Dedifferentiated amniotic fluid mesenchymal stem cell (primary cell): Measurements from ENCODE around the gene FBXO38.
A peak's percentile ranks its signal among the peaks of the same experiment; 100 is the strongest.
"Not testable (repeated sequence)": the region's sequence is repeated elsewhere in the genome, so short reads cannot be mapped to it uniquely, and the experiment has no call there.

Source experiments
- DNase-seq: peaks from one replicate; pipeline ENCODE4 v3.0.0-alpha.2; 2016; ENCODE audit errors: extremely low spot score

The FBXO38 gene

GRCh38 chr5:148433826-148434225, 50.1 kb downstream of the FBXO38 start:
- no peak for DNase-seq

GRCh38 chr5:148436029-148436428, 52.3 kb downstream of the FBXO38 start:
- DNase-seq: no peak

- no peak for DNase-seq
Measured at GRCh38 chr5:148437249-148437648, 53.5 kb downstream of the FBXO38 start.

GRCh38 chr5:148438933-148439332, 55.2 kb downstream of the FBXO38 start:
- DNase-seq: no peak

GRCh38 chr5:148443241-148443640, 59.5 kb downstream of the FBXO38 start:
- DNase-seq: no peak

GRCh38 chr5:148443998-148444397, 60.2 kb downstream of the FBXO38 start:
- peak; percentile 73 for DNase-seq

- DNase-seq: no peak
Measured at GRCh38 chr5:148445578-148445977, 61.8 kb downstream of the FBXO38 start.

GRCh38 chr5:148446611-148447010, 62.9 kb downstream of the FBXO38 start:
- no peak for DNase-seq

GRCh38 chr5:148452499-148453193, 68.9 kb downstream of the FBXO38 start:
- no peak for DNase-seq

GRCh38 chr5:148454576-148454975, 70.8 kb downstream of the FBXO38 start:
- DNase-seq: no peak

GRCh38 chr5:148455185-148455584, 71.4 kb downstream of the FBXO38 start:
- no peak for DNase-seq

GRCh38 chr5:148457183-148457620, 73.4 kb downstream of the FBXO38 start:
- no peak for DNase-seq

GRCh38 chr5:148458036-148458888, 74.5 kb downstream of the FBXO38 start:
- DNase-seq: no peak

- DNase-seq: no peak
Measured at GRCh38 chr5:148459669-148460068, 75.9 kb downstream of the FBXO38 start.

- no peak for DNase-seq
Measured at GRCh38 chr5:148465381-148466235, 81.8 kb downstream of the FBXO38 start.

GRCh38 chr5:148466236-148466580, 82.5 kb downstream of the FBXO38 start:
- no peak for DNase-seq

- DNase-seq: no peak
Measured at GRCh38 chr5:148467958-148468357, 84.2 kb downstream of the FBXO38 start.

- not testable (repeated sequence) for DNase-seq
Measured at GRCh38 chr5:148468746-148469145, 85.0 kb downstream of the FBXO38 start.

- peak; percentile 26 for DNase-seq
Measured at GRCh38 chr5:148469501-148469935, 85.8 kb downstream of the FBXO38 start.

- no peak for DNase-seq
Measured at GRCh38 chr5:148471379-148471778, 87.6 kb downstream of the FBXO38 start.

- DNase-seq: no peak
Measured at GRCh38 chr5:148474025-148474511, 90.3 kb downstream of the FBXO38 start.

- DNase-seq: no peak
Measured at GRCh38 chr5:148476302-148476701, 92.5 kb downstream of the FBXO38 start.
